ENCODE measurements around the gene NLK.

The NLK gene

GRCh38 chr17:28188841-28189263, 146.4 kb downstream of the NLK start:
- peaks cover 5% of the 10 kb centered on the region for H3K9me3 ChIP-seq (ENCODE audit: insufficient read depth, low read length, severe bottlenecking)
- TF ChIP-seq EZH2 (IDR thresholded peaks at IDR 0.05; ENCODE audit: borderline replicate concordance, low read depth, low read length, severe bottlenecking), result no peak
- no peaks in the 10 kb centered on the region for H4K20me1 ChIP-seq (ENCODE audit: insufficient read depth, low read length)
- peaks cover 45% of the 10 kb centered on the region; the same call in 1 of the 2 replicates for H3K36me3 ChIP-seq (ENCODE audit: insufficient read depth, low read length)
- no peaks in the 10 kb centered on the region for H3K79me2 ChIP-seq (ENCODE audit: insufficient read depth, low read length)
- no peak overlapping the region for H3K9ac ChIP-seq (ENCODE audit: low read depth, low read length)
- H3K4me2 ChIP-seq (ENCODE audit: insufficient read depth, low read length), result no peak overlapping the region
- ATAC-seq (ENCODE audit: insufficient read depth, low read depth), result no peak
- no peak overlapping the region for H3K27ac ChIP-seq (ENCODE audit: low read length)
- no peak for DNase-seq
- H3K4me3 ChIP-seq (ENCODE audit: low read depth in 1 of 2, low read length in 2 of 2), result no peak overlapping the region
- H2AFZ ChIP-seq (ENCODE audit: low read depth, low read length), result no peak overlapping the region
- H3K27me3 ChIP-seq (ENCODE audit: insufficient read depth, low read length, poor library complexity), result no peaks in the 10 kb centered on the region
- no peaks in the 10 kb centered on the region for H3K4me1 ChIP-seq (ENCODE audit: insufficient read depth, low read length)

- H3K4me1 ChIP-seq (ENCODE audit: insufficient read depth, low read length), result no peaks in the 10 kb centered on the region
- H2AFZ ChIP-seq (ENCODE audit: low read depth, low read length), result no peak overlapping the region
- no peaks in the 10 kb centered on the region for H3K79me2 ChIP-seq (ENCODE audit: insufficient read depth, low read length)
- no peak overlapping the region for H3K27ac ChIP-seq (ENCODE audit: low read length)
- no peak overlapping the region for H3K9ac ChIP-seq (ENCODE audit: low read depth, low read length)
- no peaks in the 10 kb centered on the region for H4K20me1 ChIP-seq (ENCODE audit: insufficient read depth, low read length)
- no peak for TF ChIP-seq CTCF (IDR thresholded peaks at IDR 0.05; ENCODE audit: borderline replicate concordance, extremely low read depth, low read length, poor library complexity, severe bottlenecking)
- TF ChIP-seq EZH2 (IDR thresholded peaks at IDR 0.05; ENCODE audit: borderline replicate concordance, low read depth, low read length, severe bottlenecking), result no peak
- peaks cover 45% of the 10 kb centered on the region; the same call in 1 of the 2 replicates for H3K36me3 ChIP-seq (ENCODE audit: insufficient read depth, low read length)
- ATAC-seq (ENCODE audit: insufficient read depth, low read depth) (no peak), DNase-seq (no peak)
- H3K4me2 ChIP-seq (ENCODE audit: insufficient read depth, low read length), result no peak overlapping the region
- H3K4me3 ChIP-seq (ENCODE audit: low read depth in 1 of 2, low read length in 2 of 2), result no peak overlapping the region
- H3K27me3 ChIP-seq (ENCODE audit: insufficient read depth, low read length, poor library complexity), result no peaks in the 10 kb centered on the region
- peaks cover 5% of the 10 kb centered on the region for H3K9me3 ChIP-seq (ENCODE audit: insufficient read depth, low read length, severe bottlenecking)
Measured at GRCh38 chr17:28189667-28190066, 147.2 kb downstream of the NLK start.

- Histone ChIP-seq H3K4me3 (ENCODE audit: low read depth in 1 of 2, low read length in 2 of 2) (no peak overlapping the region), H3K79me2 (ENCODE audit: insufficient read depth, low read length) (no peaks in the 10 kb centered on the region), H2AFZ (ENCODE audit: low read depth, low read length) (no peak overlapping the region), H3K9me3 (ENCODE audit: insufficient read depth, low read length, severe bottlenecking) (no peaks in the 10 kb centered on the region), H3K4me1 (ENCODE audit: insufficient read depth, low read length) (no peaks in the 10 kb centered on the region), H3K9ac (ENCODE audit: low read depth, low read length) (no peak overlapping the region), H4K20me1 (ENCODE audit: insufficient read depth, low read length) (no peaks in the 10 kb centered on the region), H3K36me3 (ENCODE audit: insufficient read depth, low read length) (peaks cover 41% of the 10 kb centered on the region; the same call in 1 of the 2 replicates), H3K27ac (ENCODE audit: low read length) (no peak overlapping the region), H3K4me2 (ENCODE audit: insufficient read depth, low read length) (no peak overlapping the region), H3K27me3 (ENCODE audit: insufficient read depth, low read length, poor library complexity) (no peaks in the 10 kb centered on the region)
- DNase-seq (no peak), ATAC-seq (ENCODE audit: insufficient read depth, low read depth) (no peak)
- no peak for TF ChIP-seq CTCF (IDR thresholded peaks at IDR 0.05; ENCODE audit: borderline replicate concordance, extremely low read depth, low read length, poor library complexity, severe bottlenecking)
- TF ChIP-seq EZH2 (IDR thresholded peaks at IDR 0.05; ENCODE audit: borderline replicate concordance, low read depth, low read length, severe bottlenecking), result no peak
Measured at GRCh38 chr17:28191018-28191417, 148.5 kb downstream of the NLK start.

- Histone ChIP-seq H3K4me1 (ENCODE audit: insufficient read depth, low read length) (no peaks in the 10 kb centered on the region), H3K27ac (ENCODE audit: low read length) (no peak overlapping the region), H3K27me3 (ENCODE audit: insufficient read depth, low read length, poor library complexity) (no peaks in the 10 kb centered on the region), H4K20me1 (ENCODE audit: insufficient read depth, low read length) (no peaks in the 10 kb centered on the region), H3K36me3 (ENCODE audit: insufficient read depth, low read length) (peaks cover 33% of the 10 kb centered on the region; the same call in 1 of the 2 replicates), H2AFZ (ENCODE audit: low read depth, low read length) (no peak overlapping the region), H3K9ac (ENCODE audit: low read depth, low read length) (no peak overlapping the region), H3K4me2 (ENCODE audit: insufficient read depth, low read length) (no peak overlapping the region), H3K9me3 (ENCODE audit: insufficient read depth, low read length, severe bottlenecking) (no peaks in the 10 kb centered on the region), H3K4me3 (ENCODE audit: low read depth in 1 of 2, low read length in 2 of 2) (no peak overlapping the region), H3K79me2 (ENCODE audit: insufficient read depth, low read length) (no peaks in the 10 kb centered on the region)
- no peak for ATAC-seq (ENCODE audit: insufficient read depth, low read depth)
- no peak for DNase-seq
- TF ChIP-seq EZH2 (IDR thresholded peaks at IDR 0.05; ENCODE audit: borderline replicate concordance, low read depth, low read length, severe bottlenecking) (no peak), CTCF (IDR thresholded peaks at IDR 0.05; ENCODE audit: borderline replicate concordance, extremely low read depth, low read length, poor library complexity, severe bottlenecking) (no peak)
Measured at GRCh38 chr17:28193241-28193640, 150.8 kb downstream of the NLK start.
